SU-DHL-6 (cell line): ENCODE results near the gene ZBTB17.

Source experiments
- H2AFZ ChIP-seq: fragments of 200-600 bp; sonication (generic); 2 replicates; pipeline ENCODE4 v1.6.1; 2014; ENCODE audit warnings: low read depth, mild to moderate bottlenecking, moderate library complexity, mixed read lengths, antibody characterized with exemption, low read length; ENCODE audit not compliant: severe bottlenecking
- H3F3A ChIP-seq: fragments of 200-600 bp; shearing (Covaris generic); 2 replicates; pipeline ENCODE4 v1.6.0; 2016; ENCODE audit warnings: antibody characterized with exemption, mild to moderate bottlenecking; ENCODE audit not compliant: insufficient read depth
- H3K27ac ChIP-seq: fragments of 200-600 bp; sonication (generic); 2 replicates; pipeline ENCODE4 v1.5.1; 2016; ENCODE audit warnings: low read depth, mild to moderate bottlenecking, low read length, moderate library complexity, mixed read lengths
- H3K27me3 ChIP-seq: fragments of 200-600 bp; sonication (generic), shearing (Covaris generic); 2 replicates; pipeline ENCODE4 v1.6.0; 2014; ENCODE audit warnings: mild to moderate bottlenecking, low read length
- H3K36me3 ChIP-seq: fragments of 200-600 bp; sonication (generic); 2 replicates; pipeline ENCODE4 v1.6.1; 2014; ENCODE audit warnings: mild to moderate bottlenecking, low read length, mixed read lengths
- H3K4me2 ChIP-seq: fragments of 300-600, 200-600 bp; shearing (Covaris generic), sonication (generic); 2 replicates; pipeline ENCODE4 v1.6.0; 2014; ENCODE audit warnings: low read length, low read depth, mild to moderate bottlenecking; ENCODE audit not compliant: poor library complexity, severe bottlenecking
- H3K4me3 ChIP-seq: fragments of 200-600 bp; sonication (generic); 2 replicates; pipeline ENCODE4 v1.5.1; 2014; ENCODE audit warnings: antibody characterized with exemption, low read length, mild to moderate bottlenecking, mixed read lengths; ENCODE audit not compliant: insufficient read depth, poor library complexity, severe bottlenecking
- H3K79me2 ChIP-seq: fragments of 200-600 bp; sonication (generic); 2 replicates; pipeline ENCODE4 v1.6.1; 2014; ENCODE audit warnings: mild to moderate bottlenecking, low read length, moderate library complexity; ENCODE audit not compliant: insufficient read depth
- H3K9ac ChIP-seq: fragments of 200-600 bp; sonication (generic); 2 replicates; pipeline ENCODE4 v1.7.0; 2014; ENCODE audit warnings: mild to moderate bottlenecking, low read length
- H3K9me2 ChIP-seq: fragments of 200-600 bp; sonication (generic); replicated peaks from 2 replicates; pipeline ENCODE4 v1.6.1; 2014; ENCODE audit warnings: low read length; ENCODE audit not compliant: insufficient read depth
- H3K9me3 ChIP-seq: fragments of 200-600 bp; sonication (generic); 2 replicates; pipeline ENCODE4 v1.6.1; 2014; ENCODE audit warnings: low read length, mixed read lengths; ENCODE audit not compliant: insufficient read depth
- H4K20me1 ChIP-seq: fragments of 200-600 bp; sonication (generic); 2 replicates; pipeline ENCODE4 v1.6.1; 2014; ENCODE audit warnings: low read depth, mild to moderate bottlenecking, antibody characterized with exemption, low read length, moderate library complexity, mixed read lengths
- EZH2phosphoT487 ChIP-seq: fragments of 200-600 bp; sonication (generic), shearing (Covaris generic); conservative IDR thresholded peaks from 2 replicates; pipeline ENCODE4 v1.6.1; 2018; ENCODE audit warnings: mild to moderate bottlenecking, antibody characterized with exemption, low read length, moderate library complexity, mixed read lengths
- TF ChIP-seq, protein P1 (sequence below): fragments of 200-600 bp; sonication (generic); IDR thresholded peaks from one replicate; pipeline ENCODE4 v1.5.1; 2017; ENCODE audit warnings: antibody characterized with exemption, mild to moderate bottlenecking, low read length, moderate library complexity; ENCODE audit not compliant: insufficient read depth, poor library complexity, severe bottlenecking

Gene ZBTB17

DNA sequence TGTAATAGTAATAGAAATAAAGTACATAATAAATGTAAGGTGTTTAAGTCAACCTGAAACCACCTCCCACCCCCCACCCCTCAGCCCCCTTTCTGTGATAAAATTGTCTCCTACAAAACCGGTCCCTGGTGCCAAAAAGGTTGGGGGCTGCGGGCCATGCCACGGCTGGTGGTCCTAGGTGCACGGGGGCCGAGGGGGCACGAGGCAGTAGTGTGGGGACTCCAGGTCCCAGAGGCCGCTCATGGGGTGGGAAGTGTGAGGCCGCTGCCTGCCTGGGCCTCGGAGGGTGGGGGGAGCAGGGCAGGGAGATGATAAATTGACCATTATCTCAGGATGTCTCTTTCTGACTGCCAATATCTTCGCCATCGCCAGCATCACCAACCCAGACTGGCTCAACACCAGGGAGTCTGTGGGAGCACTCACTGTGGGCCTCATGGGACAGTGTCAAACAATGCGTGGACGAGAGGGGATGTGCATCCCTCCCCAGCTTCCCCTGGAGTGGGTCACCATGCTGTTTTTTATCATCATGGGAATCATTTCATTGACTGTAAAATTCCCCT is 6.5 kb downstream of the ZBTB17 start:
- no peaks in the 10 kb centered on the region for H3K27me3 ChIP-seq
- no peak overlapping the region for H3K4me3 ChIP-seq
- H3K9me2 ChIP-seq: no peaks in the 10 kb centered on the region
- no peak overlapping the region for H3K9ac ChIP-seq
- H3K4me2 ChIP-seq: no peak overlapping the region
- H3K9me3 ChIP-seq: no peaks in the 10 kb centered on the region
- no peak overlapping the region for H3K27ac ChIP-seq
- H2AFZ ChIP-seq: no peak overlapping the region
- peaks cover 16% of the 10 kb centered on the region for H3F3A ChIP-seq
- H3K36me3 ChIP-seq: peaks cover 24% of the 10 kb centered on the region
- no peaks in the 10 kb centered on the region for H4K20me1 ChIP-seq
- H3K79me2 ChIP-seq: peaks cover 84% of the 10 kb centered on the region
- TF ChIP-seq, protein P1, sequence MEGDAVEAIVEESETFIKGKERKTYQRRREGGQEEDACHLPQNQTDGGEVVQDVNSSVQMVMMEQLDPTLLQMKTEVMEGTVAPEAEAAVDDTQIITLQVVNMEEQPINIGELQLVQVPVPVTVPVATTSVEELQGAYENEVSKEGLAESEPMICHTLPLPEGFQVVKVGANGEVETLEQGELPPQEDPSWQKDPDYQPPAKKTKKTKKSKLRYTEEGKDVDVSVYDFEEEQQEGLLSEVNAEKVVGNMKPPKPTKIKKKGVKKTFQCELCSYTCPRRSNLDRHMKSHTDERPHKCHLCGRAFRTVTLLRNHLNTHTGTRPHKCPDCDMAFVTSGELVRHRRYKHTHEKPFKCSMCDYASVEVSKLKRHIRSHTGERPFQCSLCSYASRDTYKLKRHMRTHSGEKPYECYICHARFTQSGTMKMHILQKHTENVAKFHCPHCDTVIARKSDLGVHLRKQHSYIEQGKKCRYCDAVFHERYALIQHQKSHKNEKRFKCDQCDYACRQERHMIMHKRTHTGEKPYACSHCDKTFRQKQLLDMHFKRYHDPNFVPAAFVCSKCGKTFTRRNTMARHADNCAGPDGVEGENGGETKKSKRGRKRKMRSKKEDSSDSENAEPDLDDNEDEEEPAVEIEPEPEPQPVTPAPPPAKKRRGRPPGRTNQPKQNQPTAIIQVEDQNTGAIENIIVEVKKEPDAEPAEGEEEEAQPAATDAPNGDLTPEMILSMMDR: no peak
- TF ChIP-seq EZH2phosphoT487: no peak

GRCh38 chr1:15968172-15968571 is 7.7 kb downstream of the ZBTB17 start:
- no peak overlapping the region for H3K4me2 ChIP-seq

DNA sequence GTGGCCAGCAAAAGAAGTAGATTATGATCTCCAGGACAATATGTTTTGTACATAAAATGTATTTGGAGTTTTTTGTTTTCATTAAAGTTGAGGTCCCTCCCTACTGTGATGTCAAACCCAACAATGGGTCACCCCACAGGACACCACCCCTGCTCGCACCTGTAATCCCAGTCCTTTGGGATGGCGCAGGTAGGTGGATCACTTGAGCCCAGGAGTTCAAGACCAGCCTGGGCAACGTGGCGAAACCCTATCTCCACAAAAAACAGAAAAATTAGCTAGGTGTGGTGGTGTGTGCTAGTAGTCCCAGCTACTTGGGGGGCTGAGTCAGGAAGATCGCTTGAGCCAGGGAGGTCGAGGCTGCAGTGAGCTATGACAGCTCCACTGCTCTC is 9.0 kb downstream of the ZBTB17 start:
- Histone ChIP-seq H4K20me1 (no peaks in the 10 kb centered on the region), H3K9me3 (no peaks in the 10 kb centered on the region), H3K9ac (no peak overlapping the region), H3K36me3 (peaks cover 13% of the 10 kb centered on the region), H3K27me3 (no peaks in the 10 kb centered on the region), H3K9me2 (no peaks in the 10 kb centered on the region), H2AFZ (no peak overlapping the region), H3K4me3 (no peak overlapping the region), H3K4me2 (peak overlapping the region; percentile 52), H3K27ac (peak overlapping the region; percentile 61; the same call in 1 of the 2 replicates), H3F3A (peaks cover 16% of the 10 kb centered on the region), H3K79me2 (peaks cover 82% of the 10 kb centered on the region)
- TF ChIP-seq EZH2phosphoT487: no peak
- TF ChIP-seq, protein P1: no peak

More at GRCh38 chr1:15968172-15968571, 7.7 kb downstream of the ZBTB17 start:
- H3K4me3 ChIP-seq: no peak overlapping the region
- H3F3A ChIP-seq: peaks cover 16% of the 10 kb centered on the region
- H3K27me3 ChIP-seq: no peaks in the 10 kb centered on the region
- no peaks in the 10 kb centered on the region for H3K9me3 ChIP-seq
- no peaks in the 10 kb centered on the region for H4K20me1 ChIP-seq
- no peak overlapping the region for H3K9ac ChIP-seq
- H2AFZ ChIP-seq: no peak overlapping the region
- H3K36me3 ChIP-seq: peaks cover 24% of the 10 kb centered on the region
- H3K79me2 ChIP-seq: peaks cover 84% of the 10 kb centered on the region
- H3K27ac ChIP-seq: no peak overlapping the region
- no peak for TF ChIP-seq EZH2phosphoT487
- H3K9me2 ChIP-seq: no peaks in the 10 kb centered on the region

GRCh38 chr1:15966081-15966955 is 9.6 kb downstream of the ZBTB17 start:
- no peak overlapping the region for H2AFZ ChIP-seq
- peaks cover 83% of the 10 kb centered on the region for H3K79me2 ChIP-seq
- H3K27me3 ChIP-seq: no peaks in the 10 kb centered on the region
- no peak for TF ChIP-seq EZH2phosphoT487
- TF ChIP-seq, protein P1: no peak
- H3K9me3 ChIP-seq: no peaks in the 10 kb centered on the region
- H3F3A ChIP-seq: peaks cover 16% of the 10 kb centered on the region
- peak overlapping the region; percentile 8 for H3K4me3 ChIP-seq
- H4K20me1 ChIP-seq: no peaks in the 10 kb centered on the region
- peak overlapping the region; percentile 61 for H3K27ac ChIP-seq
- peaks cover 8% of the 10 kb centered on the region for H3K36me3 ChIP-seq
- peak overlapping the region; percentile 36 for H3K9ac ChIP-seq
- H3K4me2 ChIP-seq: peak overlapping the region; percentile 52
- H3K9me2 ChIP-seq: no peaks in the 10 kb centered on the region
